MM.1S (cell line): ENCODE results near the gene IZUMO2.

ENCODE experiments used
- DNase-seq: peaks from one replicate; pipeline ENCODE4 v3.0.0-alpha.2; 2015
- H2AFZ ChIP-seq: fragments of 300-600 bp; sonication (generic); 2 replicates; pipeline ENCODE4 v1.6.0; 2016; ENCODE audit warnings: antibody characterized with exemption, low read length
- H3F3A ChIP-seq: fragments of 300-600 bp; sonication (generic); 2 replicates; pipeline ENCODE4 v1.6.1; 2016; ENCODE audit warnings: mild to moderate bottlenecking, antibody characterized with exemption, low read length, moderate library complexity, mixed read lengths; ENCODE audit not compliant: insufficient read depth
- H3K27ac ChIP-seq: fragments of 300-600 bp; sonication (generic); 2 replicates; pipeline ENCODE4 v1.5.1; 2016; ENCODE audit warnings: mild to moderate bottlenecking, low read length
- H3K27me3 ChIP-seq: fragments of 300-600 bp; sonication (generic); replicated peaks from 2 replicates; pipeline ENCODE4 v1.6.0; 2016; ENCODE audit warnings: low read length; ENCODE audit not compliant: insufficient read depth
- H3K36me3 ChIP-seq: fragments of 300-600 bp; sonication (generic); replicated peaks from 2 replicates; pipeline ENCODE4 v1.6.1; 2016; ENCODE audit warnings: mild to moderate bottlenecking, low read length, mixed read lengths; ENCODE audit not compliant: insufficient read depth
- H3K4me1 ChIP-seq: fragments of 300-600 bp; sonication (generic); 2 replicates; pipeline ENCODE4 v1.6.1; 2016; ENCODE audit warnings: low read length, mixed read lengths
- H3K4me2 ChIP-seq: fragments of 300-600 bp; sonication (generic); 2 replicates; pipeline ENCODE4 v1.6.0; 2016; ENCODE audit warnings: low read depth, low read length
- H3K4me3 ChIP-seq: fragments of 300-600 bp; sonication (generic); 2 replicates; pipeline ENCODE4 v1.5.1; 2016; ENCODE audit warnings: low read length, mixed read lengths
- H3K79me2 ChIP-seq: fragments of 300-600 bp; sonication (generic); 2 replicates; pipeline ENCODE4 v1.6.1; 2016; ENCODE audit warnings: mixed run types, low read length, mixed read lengths
- H3K9ac ChIP-seq: fragments of 300-600 bp; sonication (generic); 2 replicates; pipeline ENCODE4 v1.6.1; 2016; ENCODE audit warnings: low read length, mixed read lengths
- H3K9me2 ChIP-seq: fragments of 300-600 bp; sonication (generic); replicated peaks from 2 replicates; pipeline ENCODE4 v1.6.1; 2016; ENCODE audit warnings: mild to moderate bottlenecking, low read length, mixed read lengths; ENCODE audit not compliant: insufficient read depth
- H3K9me3 ChIP-seq: fragments of 300-600 bp; sonication (generic); replicated peaks from 2 replicates; pipeline ENCODE4 v1.6.1; 2016; ENCODE audit warnings: mild to moderate bottlenecking, low read length, mixed read lengths; ENCODE audit not compliant: insufficient read depth
- H4K20me1 ChIP-seq: fragments of 300-600 bp; sonication (generic); 2 replicates; pipeline ENCODE4 v1.6.1; 2016; ENCODE audit warnings: mild to moderate bottlenecking, low read length, moderate library complexity, mixed read lengths; ENCODE audit not compliant: insufficient read depth
- CTCF ChIP-seq: fragments of 300-600 bp; sonication (generic); IDR thresholded peaks from 2 replicates; pipeline ENCODE4 v1.5.1; 2016; ENCODE audit warnings: antibody characterized with exemption, low read length, mixed read lengths
- EZH2 ChIP-seq: fragments of 300-600 bp; sonication (generic); optimal IDR thresholded peaks from 2 replicates; pipeline ENCODE3; 2017; ENCODE audit warnings: low read depth, mild to moderate bottlenecking, antibody characterized with exemption, low read length, mixed read lengths
- EZH2phosphoT487 ChIP-seq: fragments of 300-600 bp; sonication (generic); IDR thresholded peaks from 2 replicates; pipeline ENCODE4 v1.6.1; 2018; ENCODE audit warnings: antibody characterized with exemption, low read length

Gene IZUMO2

DNA sequence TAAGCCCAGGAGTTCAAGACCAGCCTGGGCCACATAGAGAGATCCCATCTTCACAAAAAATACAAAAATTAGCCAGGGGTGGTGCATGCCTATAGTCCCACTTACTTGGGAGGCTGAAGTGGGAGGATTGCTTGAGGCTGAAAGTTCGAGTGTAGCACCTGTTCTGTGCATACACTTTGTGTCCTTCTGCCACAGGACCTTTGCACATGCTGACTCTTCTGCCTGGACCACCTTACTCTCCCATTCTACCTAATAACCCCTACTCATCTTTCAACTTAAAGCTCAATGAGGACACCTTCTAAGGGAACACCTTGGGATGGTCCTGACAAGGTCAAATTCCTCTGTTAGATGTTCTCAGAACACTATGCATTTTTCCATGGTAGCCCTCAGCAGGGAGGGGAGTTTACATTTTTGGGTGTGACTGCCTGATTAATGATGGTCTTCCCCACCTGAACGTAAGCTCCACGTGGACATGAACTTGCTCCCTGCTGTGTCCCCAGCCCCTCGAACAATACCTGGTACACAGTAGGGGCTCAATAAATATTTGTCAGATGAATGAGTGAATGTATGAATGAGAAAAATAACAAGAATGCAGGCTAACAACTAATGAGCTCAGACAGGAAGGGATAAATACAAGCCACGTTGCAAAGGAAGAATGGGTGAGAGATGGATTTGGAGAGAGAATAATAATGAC is 11.2 kb upstream of the IZUMO2 start:
- peaks cover 56% of the 10 kb centered on the region for H3K27me3 ChIP-seq
- no peaks in the 10 kb centered on the region for H3F3A ChIP-seq
- DNase-seq, result no peak
- no peaks in the 10 kb centered on the region for H3K9me2 ChIP-seq
- H3K79me2 ChIP-seq, result no peaks in the 10 kb centered on the region
- H4K20me1 ChIP-seq, result no peaks in the 10 kb centered on the region
- no peak overlapping the region for H3K27ac ChIP-seq
- no peaks in the 10 kb centered on the region for H3K36me3 ChIP-seq
- H3K4me1 ChIP-seq, result no peaks in the 10 kb centered on the region
- TF ChIP-seq CTCF, result no peak
- TF ChIP-seq EZH2phosphoT487, result no peak
- TF ChIP-seq EZH2, result no peak
- no peak overlapping the region for H2AFZ ChIP-seq
- H3K9ac ChIP-seq, result no peak overlapping the region
- no peak overlapping the region for H3K4me3 ChIP-seq
- no peaks in the 10 kb centered on the region for H3K9me3 ChIP-seq
- no peak overlapping the region for H3K4me2 ChIP-seq

- H3K9me2 ChIP-seq, result no peaks in the 10 kb centered on the region
- no peaks in the 10 kb centered on the region for H3K9me3 ChIP-seq
- H3K79me2 ChIP-seq, result no peaks in the 10 kb centered on the region
- H3K36me3 ChIP-seq, result no peaks in the 10 kb centered on the region
- no peaks in the 10 kb centered on the region for H4K20me1 ChIP-seq
- no peaks in the 10 kb centered on the region for H3F3A ChIP-seq
- peak; percentile 41 for DNase-seq
- peaks cover 52% of the 10 kb centered on the region for H3K27me3 ChIP-seq
- no peak overlapping the region for H3K9ac ChIP-seq
- no peak overlapping the region for H3K27ac ChIP-seq
- peak overlapping the region; percentile 44; the same call in 1 of the 2 replicates for H3K4me2 ChIP-seq
- H2AFZ ChIP-seq, result peak overlapping the region; percentile 39; the same call in 1 of the 2 replicates
- peak overlapping the region; percentile 19; the same call in 1 of the 2 replicates for H3K4me3 ChIP-seq
- H3K4me1 ChIP-seq, result no peaks in the 10 kb centered on the region
- TF ChIP-seq CTCF, result no peak
- no peak for TF ChIP-seq EZH2
- TF ChIP-seq EZH2phosphoT487, result no peak
These were observed 10.0 kb upstream of the IZUMO2 start for GRCh38 chr19:50173127-50173526.

DNA sequence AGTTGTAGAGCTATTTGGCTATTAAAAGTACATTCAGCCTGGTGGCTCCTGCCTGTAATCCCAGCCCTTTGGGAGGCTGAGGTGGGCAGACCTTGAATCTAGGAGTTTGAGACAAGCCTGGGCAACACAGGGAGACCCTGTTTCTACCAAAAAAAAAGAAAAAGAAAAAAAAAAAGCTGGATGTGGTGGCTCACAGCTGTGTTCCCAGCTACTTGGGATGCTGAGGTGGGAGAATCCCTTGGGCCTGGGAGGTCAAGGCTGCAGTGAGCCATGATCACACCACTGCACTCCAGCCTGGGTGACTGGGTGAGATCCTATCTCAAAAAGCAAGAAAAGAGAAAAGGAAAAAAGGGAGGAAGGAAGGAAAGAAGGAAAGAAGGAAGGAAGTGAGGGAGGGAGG is 9.6 kb upstream of the IZUMO2 start:
- H3K9me2 ChIP-seq, result no peaks in the 10 kb centered on the region
- H3K27me3 ChIP-seq, result peaks cover 53% of the 10 kb centered on the region
- TF ChIP-seq CTCF (no peak), EZH2phosphoT487 (no peak), EZH2 (no peak)
- no peak overlapping the region for H3K9ac ChIP-seq
- DNase-seq, result no peak
- no peak overlapping the region for H2AFZ ChIP-seq
- H3K4me1 ChIP-seq, result no peaks in the 10 kb centered on the region
- H4K20me1 ChIP-seq, result no peaks in the 10 kb centered on the region
- no peaks in the 10 kb centered on the region for H3F3A ChIP-seq
- H3K4me3 ChIP-seq, result no peak overlapping the region
- no peaks in the 10 kb centered on the region for H3K36me3 ChIP-seq
- H3K9me3 ChIP-seq, result no peaks in the 10 kb centered on the region
- no peak overlapping the region for H3K27ac ChIP-seq
- H3K4me2 ChIP-seq, result no peak overlapping the region
- H3K79me2 ChIP-seq, result no peaks in the 10 kb centered on the region
